HepG2 (cell line): ENCODE results near the gene KATNB1. TPM values are rescaled to one million over a fixed set of nuclear protein-coding genes. Genes with fewer than 3 reads are reported as not detected.

ENCODE experiments used
- ATAC-seq: fragments of 200-7000 bp; cut with Tn5 transposase; 3 replicates; pipeline ENCODE4 v1.9.1; 2020; ENCODE audit warnings: mild to moderate bottlenecking, moderate library complexity
- BruUV-seq: library from RNA; stranded (reverse); fragments of 400-500 nt; replicated peaks from 2 replicates; lab custom pipeline; 2021; lab: Mats Ljungman, UMichigan
- CTCF ChIA-PET: fragments of 300-600 bp; formaldehyde crosslinking; extraction: SDS; loops from one replicate; lab custom pipeline; 2021; ENCODE audit warnings: low total read pairs, inconsistent platforms, low intra/inter-chr PET ratio; lab: Yijun Ruan, JAX
- POLR2A ChIA-PET: fragments of 350-600 bp; sonication (Branson Sonifier 250); formaldehyde crosslinking; loops from one replicate; lab custom pipeline; 2020; ENCODE audit warnings: antibody characterized with exemption, inconsistent platforms; lab: Yijun Ruan, JAX
- DNase-seq: peaks from one replicate; pipeline ENCODE4 v3.0.0-alpha.2; 2015; ENCODE audit warnings: low spot score
- FAIRE-seq: peaks from 3 replicates; lab custom pipeline; 2011; peaks lifted over from hg19 to GRCh38; lab: Jason Lieb, UNC
- H2AFZ ChIP-seq: one replicate; pipeline ENCODE4 v1.6.1; 2011; ENCODE audit warnings: low read length, inconsistent platforms
- H3K27ac ChIP-seq: fragments of 300-600 bp; 3 replicates; pipeline ENCODE4 v1.8.0; 2011; ENCODE audit warnings: mixed run types, mild to moderate bottlenecking, mixed read lengths, low read length, inconsistent platforms; ENCODE audit not compliant: insufficient read depth; ENCODE audit errors: extremely low read length
- H3K27me3 ChIP-seq, 2 experiments: fragments of 200-600 bp in 1 of 2; 2 replicates in 1 of 2; 3 replicates in 1 of 2; pipeline versions ENCODE4 v1.6.0 to v1.8.0; 2011; ENCODE audit warnings: low read length in 2 of 2, mild to moderate bottlenecking in 2 of 2, moderate library complexity in 2 of 2, inconsistent platforms in 1 of 2; ENCODE audit not compliant: insufficient read depth in 2 of 2, control insufficient read depth in 1 of 2
- H3K36me3 ChIP-seq, 2 experiments: fragments of 200-600 bp in 1 of 2; replicated peaks in 1 of 2; 2 replicates in 1 of 2; 3 replicates in 1 of 2; pipeline versions ENCODE4 v1.5.1 to v1.8.0; 2011; ENCODE audit warnings: low read length in 2 of 2, inconsistent platforms in 1 of 2; ENCODE audit not compliant: insufficient read depth in 2 of 2, control insufficient read depth in 1 of 2
- H3K4me1 ChIP-seq: 2 replicates; pipeline ENCODE4 v1.5.1; 2012; ENCODE audit warnings: low read length, inconsistent platforms; ENCODE audit not compliant: insufficient read depth
- H3K4me2 ChIP-seq: 2 replicates; pipeline ENCODE4 v1.6.0; 2011; ENCODE audit warnings: low read depth, low read length, inconsistent platforms
- H3K4me3 ChIP-seq, 3 experiments: fragments of 200-600 bp in 1 of 3; sonication (generic), shearing (Covaris generic) in 1 of 3; replicated peaks in 1 of 3; 2 replicates each; pipeline ENCODE4 v1.5.1; 2011 to 2016; ENCODE audit warnings: low read length in 3 of 3, inconsistent platforms in 2 of 3, low read depth in 2 of 3, mild to moderate bottlenecking in 2 of 3, control low read depth in 1 of 3, mixed read lengths in 1 of 3; ENCODE audit not compliant: insufficient read depth in 1 of 3
- H3K79me2 ChIP-seq: one replicate; pipeline ENCODE4 v1.6.1; 2011; ENCODE audit warnings: low read length, inconsistent platforms; ENCODE audit not compliant: insufficient read depth
- H3K9ac ChIP-seq: 2 replicates; pipeline ENCODE4 v1.6.0; 2011; ENCODE audit warnings: mild to moderate bottlenecking, low read depth, low read length, inconsistent platforms; ENCODE audit not compliant: insufficient read depth
- H3K9me3 ChIP-seq: 2 replicates; pipeline ENCODE4 v1.5.1; 2012; ENCODE audit warnings: mild to moderate bottlenecking, low read length
- H4K20me1 ChIP-seq: 2 replicates; pipeline ENCODE4 v1.6.0; 2011; ENCODE audit warnings: inconsistent platforms, mild to moderate bottlenecking, low read length, moderate library complexity; ENCODE audit not compliant: insufficient read depth
- ELF3 ChIP-seq: IDR thresholded peaks from 2 replicates; pipeline ENCODE4 v1.6.1; 2016; ENCODE audit warnings: missing genetic modification reagents, missing compliant biosample characterization
- GFI1 ChIP-seq: sonication (generic); formaldehyde crosslinking; IDR thresholded peaks from 2 replicates; pipeline ENCODE4 v1.5.0; 2020; ENCODE audit warnings: missing genetic modification reagents, mild to moderate bottlenecking, borderline replicate concordance
- HMGA1 ChIP-seq: sonication (generic); formaldehyde crosslinking; conservative IDR thresholded peaks from 2 replicates; pipeline ENCODE4 v1.4.0; 2020; ENCODE audit warnings: missing genetic modification reagents
- MED13 ChIP-seq: sonication (generic); formaldehyde crosslinking; IDR thresholded peaks from 2 replicates; pipeline ENCODE4 v1.5.0; 2020; ENCODE audit warnings: missing genetic modification reagents
- NKX3-1 ChIP-seq: sonication (generic); formaldehyde crosslinking; IDR thresholded peaks from 2 replicates; pipeline ENCODE4 v1.5.0; 2020; ENCODE audit warnings: missing genetic modification reagents
- SNAI1 ChIP-seq: sonication (generic); formaldehyde crosslinking; IDR thresholded peaks from 2 replicates; pipeline ENCODE4 v1.5.0; 2020; ENCODE audit warnings: mild to moderate bottlenecking, missing genetic modification reagents, borderline replicate concordance
- SP2 ChIP-seq: sonication (generic); formaldehyde crosslinking; IDR thresholded peaks from 2 replicates; pipeline ENCODE4 v1.5.1; 2020; ENCODE audit warnings: mild to moderate bottlenecking, missing genetic modification reagents
- TAF15 ChIP-seq: fragments of 200-400 bp; formaldehyde crosslinking; IDR thresholded peaks from one replicate; pipeline ENCODE4 v1.6.1; 2018; ENCODE audit warnings: mild to moderate bottlenecking, low read depth, low read length; ENCODE audit not compliant: poor library complexity, severe bottlenecking
- TRIM22 ChIP-seq: fragments of 450-650 bp; IDR thresholded peaks from 2 replicates; pipeline ENCODE4 v1.6.1; 2017
- ZFP41 ChIP-seq: sonication (generic); formaldehyde crosslinking; IDR thresholded peaks from 2 replicates; pipeline ENCODE4 v1.4.0; 2020; ENCODE audit warnings: mild to moderate bottlenecking, missing genetic modification reagents, borderline replicate concordance
- ZNF644 ChIP-seq: IDR thresholded peaks from 2 replicates; pipeline ENCODE4 v1.6.1; 2016; ENCODE audit warnings: low read depth
- ZNF703 ChIP-seq: sonication (generic); formaldehyde crosslinking; IDR thresholded peaks from 2 replicates; pipeline ENCODE4 v1.5.1; 2020; ENCODE audit warnings: missing genetic modification reagents, mild to moderate bottlenecking, moderate library complexity, borderline replicate concordance
- WGBS: methylation state at CpG from one replicate; pipeline ENCODE4 v1.1.6; 2017; ENCODE audit warnings: low lambda C conversion rate; 5-methylcytosine and 5-hydroxymethylcytosine counted together
- in situ Hi-C: cut with HindIII; loops from 2 replicates; pipeline ENCODE4 v1.10.0; 2017; ENCODE audit warnings: low pct_unique_long_range_greater_than_20kb; ENCODE audit not compliant: extremely low pct_ligation_motif_present
- intact Hi-C: fragments of 100-400 bp; cut with micrococcal nuclease; formaldehyde crosslinking; loops from one replicate; pipeline ENCODE4 v1.10.0; 2022; ENCODE audit not compliant: unreplicated experiment
- polyA plus RNA-seq, 8 experiments: library from polyadenylated mRNA; depleted of rRNA in 3 of 8; stranded (reverse) in 7 of 8; unstranded in 1 of 8; fragments of >200 nt; fragmentation: Illumina TruSeq in 4 of 8; extraction: Trizol in 4 of 8; gene quantifications; 2 replicates each; pipeline versions ENCODE4 v1.2.1 to v1.2.3, GENCODE V29; 2011 to 2016; ENCODE audit warnings: low read depth in 4 of 8, missing spikeins in 1 of 8, mixed read lengths in 1 of 8; ENCODE audit not compliant: insufficient read depth in 1 of 8
- total RNA-seq, 5 experiments: library from RNA; depleted of rRNA; stranded (reverse); fragments of >200 nt; fragmentation: Illumina TruSeq; extraction: Trizol; gene quantifications; 2 replicates each; pipeline ENCODE4 v1.2.3, GENCODE V29; 2016; ENCODE audit warnings: low read depth in 1 of 5

KATNB1 gene
- total and polyA plus RNA-seq, 2 of the 13 experiments (the other 11 are each of a cell fraction or from before 2014, with no cell fraction given), result 31.5 to 43.5 TPM

- TF ChIP-seq MED13 (CRISPR knock-in tag) (no peak), HMGA1 (CRISPR knock-in tag) (no peak), GFI1 (CRISPR knock-in tag) (no peak), NKX3-1 (CRISPR knock-in tag) (no peak), ZFP41 (CRISPR knock-in tag) (no peak), TAF15 (no peak)
Observed at GRCh38 chr16:57800200-57801097, 64.9 kb downstream of the KATNB1 start (continued).

- H3K4me3 ChIP-seq, result peak overlapping the region; percentile 77 to 89 (median 82)
- H3K4me1 ChIP-seq, result peaks cover 89% of the 10 kb centered on the region
- H3K79me2 ChIP-seq, result peaks cover 36% of the 10 kb centered on the region
- H3K36me3 ChIP-seq, result peaks cover 0 to 4% of the 10 kb centered on the region in 2 experiments; a peak in 1 of 5 replicates
- peak overlapping the region; percentile 80 for H3K9ac ChIP-seq
- DNase-seq, result no peak
- 16% methylated on average over 5 of the region's 5 CpGs for WGBS
- H4K20me1 ChIP-seq, result no peaks in the 10 kb centered on the region; the same call in 1 of the 2 replicates
- no peaks in the 10 kb centered on the region for H3K27me3 ChIP-seq
- no peak for ATAC-seq
- ChIA-PET CTCF (interaction anchor here (1.4 to 1.8 kb wide), 3 partner anchors 25 to 152 kb away, joined by 3 to 6 read pairs (median 5); no protein-coding TSS in a partner anchor), POLR2A (interaction anchor here (1.5 to 12.4 kb wide), 8 partner anchors 10 to 91 kb away, joined by 3 to 141 read pairs (median 9); partner anchors contain the start of gene KATNB1)
- H3K9me3 ChIP-seq, result no peaks in the 10 kb centered on the region
- peak overlapping the region; percentile 46 for H3K27ac ChIP-seq
- H2AFZ ChIP-seq, result no peak overlapping the region
- intact Hi-C loops (no loop called here), in situ Hi-C loops (no loop called here)
- H3K4me2 ChIP-seq, result peak overlapping the region; percentile 100
- TSS peak; percentile 35 for BruUV-seq
- FAIRE-seq, result peak; percentile 32
- TF ChIP-seq TRIM22 (no peak), ZNF703 (no peak), ZNF644 (CRISPR knock-in tag) (no peak), SP2 (no peak), ELF3 (CRISPR knock-in tag) (peak; percentile 20; the same call in 1 of the 2 replicates), SNAI1 (no peak)
Observed at GRCh38 chr16:57801098-57801808, 65.7 kb downstream of the KATNB1 start.
